ENCODE results near the gene SF1.
A peak's percentile ranks its signal among the peaks of the same experiment; 100 is the strongest.

Gene SF1

DNA sequence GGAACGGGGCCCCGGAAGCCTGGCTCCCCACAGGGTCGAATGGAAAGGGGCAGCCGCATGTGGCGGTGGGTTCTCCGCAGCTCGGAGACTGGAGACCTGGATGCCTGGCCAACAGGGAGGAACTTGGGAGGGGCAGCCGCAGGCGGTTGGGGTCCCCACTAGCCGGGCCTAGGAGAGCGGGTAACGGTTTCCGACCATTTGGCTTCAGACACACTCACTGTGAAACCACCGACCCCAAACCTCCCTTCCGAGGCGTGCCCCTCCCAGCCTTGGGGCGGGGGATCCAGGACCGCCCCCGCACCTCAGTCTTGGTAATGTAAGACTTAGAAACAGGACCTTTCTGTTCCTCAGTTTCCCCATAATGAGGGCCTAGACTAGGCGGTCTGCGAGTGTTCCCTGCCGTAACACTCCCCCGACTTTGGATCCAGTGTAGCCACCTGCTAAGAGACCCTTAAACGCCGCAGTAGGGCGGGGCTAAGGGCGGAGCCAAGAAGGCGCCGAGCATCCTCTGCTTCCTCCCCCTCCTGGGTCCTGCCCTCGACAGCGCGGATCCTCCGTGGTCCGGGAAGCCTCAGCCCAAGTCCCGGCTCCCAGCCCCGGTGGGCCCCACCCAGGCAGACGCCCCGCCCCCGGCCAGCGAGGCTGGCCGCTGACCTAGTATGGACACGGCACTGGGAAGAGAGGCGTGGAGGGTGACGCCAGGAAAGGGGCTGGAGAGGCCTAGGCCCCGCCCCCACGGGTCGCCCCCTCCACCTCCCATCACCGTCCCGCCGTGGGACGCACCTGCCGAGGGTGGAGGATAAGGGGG is 32.6 kb downstream of the SF1 start:
- Histone ChIP-seq H2BK12ac (ENCODE audit: low read length in 2 of 2) (peak overlapping the region in 1 of 2 experiments; percentile 33), H3K27me3 (ENCODE audit: control insufficient read depth in 1 of 2, insufficient read depth in 1 of 2, low read length in 2 of 2) (peaks cover 49 to 50% of the 10 kb centered on the region in 2 experiments), H2AK5ac (ENCODE audit: low read length, severe bottlenecking) (no peak overlapping the region), H3K9ac (ENCODE audit: low read length) (no peak overlapping the region), H3K79me1 (replicated peaks; ENCODE audit: low read length, poor library complexity, severe bottlenecking) (no peaks in the 10 kb centered on the region), H3K27ac (ENCODE audit: low read length, poor library complexity, severe bottlenecking) (no peak overlapping the region), H3K4ac (ENCODE audit: low read depth in 1 of 2, low read length in 2 of 2) (no peak overlapping the region), H3K4me2 (ENCODE audit: low read length, poor library complexity, severe bottlenecking) (peak overlapping the region; percentile 77), H4K91ac (ENCODE audit: low read length) (no peak overlapping the region), H3K23ac (ENCODE audit: low read length in 2 of 2) (peak overlapping the region in 1 of 2 experiments; percentile 48), H3K14ac (ENCODE audit: low read length in 2 of 2) (peak overlapping the region in 1 of 2 experiments; percentile 36), H3K36me3 (ENCODE audit: control insufficient read depth in 1 of 2, insufficient read depth in 2 of 2, low read depth in 1 of 2, low read length in 2 of 2) (peaks cover 0 to 3% of the 10 kb centered on the region in 2 experiments), H2BK5ac (ENCODE audit: low read depth, low read length, poor library complexity, severe bottlenecking) (no peak overlapping the region), H2BK120ac (ENCODE audit: low read depth, low read length) (no peak overlapping the region), H2BK15ac (ENCODE audit: low read depth, poor library complexity, severe bottlenecking) (peak overlapping the region; percentile 93), H3K9me3 (ENCODE audit: control insufficient read depth, low read length) (no peaks in the 10 kb centered on the region), H4K8ac (ENCODE audit: low read length) (peak overlapping the region; percentile 53), H3K18ac (ENCODE audit: low read depth in 1 of 2, low read length in 2 of 2) (peak overlapping the region in 1 of 2 experiments; percentile 28), H3K4me3 (ENCODE audit: insufficient read depth in 1 of 2, low read depth in 1 of 2, low read length in 2 of 2) (peak overlapping the region in 1 of 2 experiments; percentile 37), H3K4me1 (ENCODE audit: control insufficient read depth, insufficient read depth, low read depth, low read length) (peaks cover 43% of the 10 kb centered on the region), H2AFZ (ENCODE audit: low read depth, low read length) (no peak overlapping the region)
- peak; percentile 61 for DNase-seq
- 3% methylated on average over 40 of the region's 52 CpGs for WGBS

GRCh38 chr11:64745189-64745520 is 33.2 kb downstream of the SF1 start:
- peak overlapping the region in 1 of 2 experiments; percentile 39 for H3K4me3 ChIP-seq (ENCODE audit: insufficient read depth in 1 of 2, low read depth in 1 of 2, low read length in 2 of 2)
- WGBS = 5% methylated on average over 20 of the region's 20 CpGs
- H3K27me3 ChIP-seq (ENCODE audit: control insufficient read depth in 1 of 2, insufficient read depth in 1 of 2, low read length in 2 of 2) = peaks cover 55% of the 10 kb centered on the region in 2 experiments
- no peak overlapping the region for H4K91ac ChIP-seq (ENCODE audit: low read length)
- peak overlapping the region; percentile 53 for H4K8ac ChIP-seq (ENCODE audit: low read length)
- H2BK120ac ChIP-seq (ENCODE audit: low read depth, low read length) = no peak overlapping the region
- no peak overlapping the region for H2AFZ ChIP-seq (ENCODE audit: low read depth, low read length)
- H2AK5ac ChIP-seq (ENCODE audit: low read length, severe bottlenecking) = no peak overlapping the region
- H2BK15ac ChIP-seq (ENCODE audit: low read depth, poor library complexity, severe bottlenecking) = peak overlapping the region; percentile 93
- H3K36me3 ChIP-seq (ENCODE audit: control insufficient read depth in 1 of 2, insufficient read depth in 2 of 2, low read depth in 1 of 2, low read length in 2 of 2) = peaks cover 0 to under 1% of the 10 kb centered on the region in 2 experiments
- no peak overlapping the region for H3K14ac ChIP-seq (ENCODE audit: low read length in 2 of 2)
- H3K18ac ChIP-seq (ENCODE audit: low read depth in 1 of 2, low read length in 2 of 2) = peak overlapping the region in 1 of 2 experiments; percentile 28
- no peak for DNase-seq
- H3K4me1 ChIP-seq (ENCODE audit: control insufficient read depth, insufficient read depth, low read depth, low read length) = peaks cover 43% of the 10 kb centered on the region
- H3K27ac ChIP-seq (ENCODE audit: low read length, poor library complexity, severe bottlenecking) = no peak overlapping the region
- no peak overlapping the region for H3K9ac ChIP-seq (ENCODE audit: low read length)
- H2BK5ac ChIP-seq (ENCODE audit: low read depth, low read length, poor library complexity, severe bottlenecking) = no peak overlapping the region
- H3K4me2 ChIP-seq (ENCODE audit: low read length, poor library complexity, severe bottlenecking) = peak overlapping the region; percentile 77
- peak overlapping the region in 1 of 2 experiments; percentile 33 for H2BK12ac ChIP-seq (ENCODE audit: low read length in 2 of 2)
- H3K4ac ChIP-seq (ENCODE audit: low read depth in 1 of 2, low read length in 2 of 2) = no peak overlapping the region
- H3K23ac ChIP-seq (ENCODE audit: low read length in 2 of 2) = peak overlapping the region in 1 of 2 experiments; percentile 48
- no peaks in the 10 kb centered on the region for H3K9me3 ChIP-seq (ENCODE audit: control insufficient read depth, low read length)
- H3K79me1 ChIP-seq (replicated peaks; ENCODE audit: low read length, poor library complexity, severe bottlenecking) = no peaks in the 10 kb centered on the region

GRCh38 chr11:64744544-64745188 is 33.7 kb downstream of the SF1 start:
- 3% methylated on average over 31 of the region's 89 CpGs for WGBS
- H3K9ac ChIP-seq (ENCODE audit: low read length) = no peak overlapping the region
- H2AK5ac ChIP-seq (ENCODE audit: low read length, severe bottlenecking) = no peak overlapping the region
- peak overlapping the region; percentile 77 for H3K4me2 ChIP-seq (ENCODE audit: low read length, poor library complexity, severe bottlenecking)
- no peak overlapping the region for H2BK5ac ChIP-seq (ENCODE audit: low read depth, low read length, poor library complexity, severe bottlenecking)
- no peaks in the 10 kb centered on the region for H3K9me3 ChIP-seq (ENCODE audit: control insufficient read depth, low read length)
- peaks cover 60% of the 10 kb centered on the region in 2 experiments for H3K27me3 ChIP-seq (ENCODE audit: control insufficient read depth in 1 of 2, insufficient read depth in 1 of 2, low read length in 2 of 2)
- no peak overlapping the region for H3K14ac ChIP-seq (ENCODE audit: low read length in 2 of 2)
- H2BK12ac ChIP-seq (ENCODE audit: low read length in 2 of 2) = no peak overlapping the region
- peak overlapping the region; percentile 67 for H2BK15ac ChIP-seq (ENCODE audit: low read depth, poor library complexity, severe bottlenecking)
- no peak overlapping the region for H3K23ac ChIP-seq (ENCODE audit: low read length in 2 of 2)
- H2AFZ ChIP-seq (ENCODE audit: low read depth, low read length) = no peak overlapping the region
- DNase-seq = no peak
- H3K36me3 ChIP-seq (ENCODE audit: control insufficient read depth in 1 of 2, insufficient read depth in 2 of 2, low read depth in 1 of 2, low read length in 2 of 2) = no peaks in the 10 kb centered on the region
- H3K79me1 ChIP-seq (replicated peaks; ENCODE audit: low read length, poor library complexity, severe bottlenecking) = no peaks in the 10 kb centered on the region
- peaks cover 43% of the 10 kb centered on the region for H3K4me1 ChIP-seq (ENCODE audit: control insufficient read depth, insufficient read depth, low read depth, low read length)
- H3K18ac ChIP-seq (ENCODE audit: low read depth in 1 of 2, low read length in 2 of 2) = no peak overlapping the region
- peak overlapping the region in 1 of 2 experiments; percentile 39 for H3K4me3 ChIP-seq (ENCODE audit: insufficient read depth in 1 of 2, low read depth in 1 of 2, low read length in 2 of 2)
- no peak overlapping the region for H4K8ac ChIP-seq (ENCODE audit: low read length)
- no peak overlapping the region for H3K4ac ChIP-seq (ENCODE audit: low read depth in 1 of 2, low read length in 2 of 2)
- H3K27ac ChIP-seq (ENCODE audit: low read length, poor library complexity, severe bottlenecking) = no peak overlapping the region
- H2BK120ac ChIP-seq (ENCODE audit: low read depth, low read length) = peak overlapping the region; percentile 55
- no peak overlapping the region for H4K91ac ChIP-seq (ENCODE audit: low read length)

All from mesenchymal stem cell (in vitro differentiated cells and primary cell).